Measurements from ENCODE around the gene CASZ1.

GRCh38 chr1:10662090-10662688 is 134.3 kb downstream of the CASZ1 start:
- TF ChIP-seq, protein P1, sequence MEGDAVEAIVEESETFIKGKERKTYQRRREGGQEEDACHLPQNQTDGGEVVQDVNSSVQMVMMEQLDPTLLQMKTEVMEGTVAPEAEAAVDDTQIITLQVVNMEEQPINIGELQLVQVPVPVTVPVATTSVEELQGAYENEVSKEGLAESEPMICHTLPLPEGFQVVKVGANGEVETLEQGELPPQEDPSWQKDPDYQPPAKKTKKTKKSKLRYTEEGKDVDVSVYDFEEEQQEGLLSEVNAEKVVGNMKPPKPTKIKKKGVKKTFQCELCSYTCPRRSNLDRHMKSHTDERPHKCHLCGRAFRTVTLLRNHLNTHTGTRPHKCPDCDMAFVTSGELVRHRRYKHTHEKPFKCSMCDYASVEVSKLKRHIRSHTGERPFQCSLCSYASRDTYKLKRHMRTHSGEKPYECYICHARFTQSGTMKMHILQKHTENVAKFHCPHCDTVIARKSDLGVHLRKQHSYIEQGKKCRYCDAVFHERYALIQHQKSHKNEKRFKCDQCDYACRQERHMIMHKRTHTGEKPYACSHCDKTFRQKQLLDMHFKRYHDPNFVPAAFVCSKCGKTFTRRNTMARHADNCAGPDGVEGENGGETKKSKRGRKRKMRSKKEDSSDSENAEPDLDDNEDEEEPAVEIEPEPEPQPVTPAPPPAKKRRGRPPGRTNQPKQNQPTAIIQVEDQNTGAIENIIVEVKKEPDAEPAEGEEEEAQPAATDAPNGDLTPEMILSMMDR (IDR thresholded peaks at IDR 0.05; ENCODE audit: insufficient read depth, low read length), result no peak
- no peak for TF ChIP-seq POLR2AphosphoS5 (IDR thresholded peaks at IDR 0.05; ENCODE audit: low read depth)
- no peak for TF ChIP-seq GABPA (IDR thresholded peaks at IDR 0.05; ENCODE audit: low read depth)
